ENCODE results near the gene SCFD1.

Gene SCFD1

GRCh38 chr14:30581283-30581625 is 40.9 kb upstream of the SCFD1 start:
- no peak for DNase-seq (ENCODE audit: low read depth, low spot score)
- no peak for TF ChIP-seq CTCF (IDR thresholded peaks at IDR 0.05; ENCODE audit: low read depth, low read length)
- in situ Hi-C loops (cut with HindIII; ENCODE audit: low sequenced_read_pairs): no loop called here

GRCh38 chr14:30582376-30582775 is 39.7 kb upstream of the SCFD1 start:
- H3K4me3 ChIP-seq (ENCODE audit: low read depth, low read length): no peak overlapping the region
- no peak for DNase-seq (ENCODE audit: low read depth, low spot score)
- in situ Hi-C loops (cut with HindIII; ENCODE audit: low sequenced_read_pairs): no loop called here
- no peak for TF ChIP-seq CTCF (IDR thresholded peaks at IDR 0.05; ENCODE audit: low read depth, low read length)

More at GRCh38 chr14:30581283-30581625, 40.9 kb upstream of the SCFD1 start:
- no peak overlapping the region for H3K4me3 ChIP-seq (ENCODE audit: low read depth, low read length)

GRCh38 chr14:30584058-30584630 is 38.0 kb upstream of the SCFD1 start:
- in situ Hi-C loops (cut with HindIII; ENCODE audit: low sequenced_read_pairs): no loop called here
- no peak for TF ChIP-seq CTCF (IDR thresholded peaks at IDR 0.05; ENCODE audit: low read depth, low read length)
- H3K4me3 ChIP-seq (ENCODE audit: low read depth, low read length): no peak overlapping the region
- no peak for DNase-seq (ENCODE audit: low read depth, low spot score)

- no peak overlapping the region for H3K4me3 ChIP-seq (ENCODE audit: low read depth, low read length)
- DNase-seq (ENCODE audit: low read depth, low spot score): no peak
- in situ Hi-C loops (cut with HindIII; ENCODE audit: low sequenced_read_pairs): no loop called here
- TF ChIP-seq CTCF (IDR thresholded peaks at IDR 0.05; ENCODE audit: low read depth, low read length): no peak
Measured at GRCh38 chr14:30585204-30585603, 36.9 kb upstream of the SCFD1 start.

- no peak for DNase-seq (ENCODE audit: low read depth, low spot score)
- in situ Hi-C loops (cut with HindIII; ENCODE audit: low sequenced_read_pairs): no loop called here
- no peak overlapping the region for H3K4me3 ChIP-seq (ENCODE audit: low read depth, low read length)
- TF ChIP-seq CTCF (IDR thresholded peaks at IDR 0.05; ENCODE audit: low read depth, low read length): no peak
Measured at GRCh38 chr14:30587141-30587540, 35.0 kb upstream of the SCFD1 start.

GRCh38 chr14:30588873-30589272 is 33.2 kb upstream of the SCFD1 start:
- TF ChIP-seq CTCF (IDR thresholded peaks at IDR 0.05; ENCODE audit: low read depth, low read length): no peak
- no peak overlapping the region for H3K4me3 ChIP-seq (ENCODE audit: low read depth, low read length)
- DNase-seq (ENCODE audit: low read depth, low spot score): no peak
- in situ Hi-C loops (cut with HindIII; ENCODE audit: low sequenced_read_pairs): no loop called here

GRCh38 chr14:30596935-30597334 is 25.2 kb upstream of the SCFD1 start:
- in situ Hi-C loops (cut with HindIII; ENCODE audit: low sequenced_read_pairs): no loop called here
- no peak overlapping the region for H3K4me3 ChIP-seq (ENCODE audit: low read depth, low read length)
- DNase-seq (ENCODE audit: low read depth, low spot score): no peak
- TF ChIP-seq CTCF (IDR thresholded peaks at IDR 0.05; ENCODE audit: low read depth, low read length): no peak

Measured in astrocyte of the spinal cord (primary cell).